Mucosa of descending colon (tissue), 3 donors: ENCODE measurements around the gene CAMKMT. TPM values are rescaled to one million over a fixed set of nuclear protein-coding genes. Genes with fewer than 3 reads are reported as not detected.

Experiments used
- ATAC-seq: fragments of 200-7000 bp; cut with Tn5 transposase; one replicate; pipeline ENCODE4 v1.9.1; 2020; ENCODE audit warnings: mild to moderate bottlenecking, moderate library complexity
- DNase-seq, 3 donors: peaks; one replicate each; pipeline ENCODE4 v3.0.0-alpha.2; 2020
- H3K36me3 ChIP-seq: fragments of 200-600 bp; one replicate; pipeline ENCODE4 v1.8.0; 2021; ENCODE audit warnings: low read depth, mild to moderate bottlenecking
- H3K4me1 ChIP-seq: fragments of 200-600 bp; one replicate; pipeline ENCODE4 v1.8.0; 2021; ENCODE audit warnings: low read depth, mild to moderate bottlenecking
- H3K4me3 ChIP-seq: fragments of 200-600 bp; one replicate; pipeline ENCODE4 v1.8.0; 2021; ENCODE audit warnings: mild to moderate bottlenecking
- H3K9me3 ChIP-seq: fragments of 200-600 bp; one replicate; pipeline ENCODE4 v1.8.0; 2021; ENCODE audit warnings: mild to moderate bottlenecking
- CTCF ChIP-seq: fragments of 200-600 bp; IDR thresholded peaks from one replicate; pipeline ENCODE4 v1.8.0; 2022; ENCODE audit warnings: antibody characterized with exemption, mild to moderate bottlenecking
- intact Hi-C, 2 donors: fragments of 100-400 bp; cut with DNase I in 1 of 2; cut with micrococcal nuclease in 1 of 2; formaldehyde crosslinking; loops; one replicate each; pipeline versions ENCODE4 v1.11.0 to v1.11.1; 2022; cut with DNase I, micrococcal nuclease
- total RNA-seq, 3 donors: library from RNA; stranded (reverse); fragmentation: NEBNext Ultra II Directional in 2 of 3; extraction: Animal tissue kit (Norgen Biotek cat#: 25700) in 2 of 3; gene quantifications; one replicate each; pipeline versions ENCODE4 v1.2.1 to v1.2.4, GENCODE V29; 2021 to 2023
- donor health status: DM: no; HTN: no; CAD: no; lungs with moderate emphysema.
- donor health status: DM: no; HTN: no; CAD: no.
- donor health status: DM: no; HTN: yes; CAD: no.

The CAMKMT gene
- total RNA-seq, 3 donors from 2014 or later: 13.2 to 16.0 (median 14.1) TPM

- intact Hi-C loops: no loop called here
- no peak for TF ChIP-seq CTCF
- H3K4me3 ChIP-seq: no peak overlapping the region
- no peaks in the 10 kb centered on the region for H3K36me3 ChIP-seq
- H3K9me3 ChIP-seq: no peaks in the 10 kb centered on the region
- H3K4me1 ChIP-seq: no peaks in the 10 kb centered on the region
- DNase-seq: no peak
- no peak for ATAC-seq
These were observed 319.3 kb downstream of the CAMKMT start for GRCh38 chr2:44680983-44681531.

GRCh38 chr2:44682459-44682858, 320.7 kb downstream of the CAMKMT start:
- Histone ChIP-seq H3K4me1 (no peaks in the 10 kb centered on the region), H3K4me3 (no peak overlapping the region), H3K9me3 (no peaks in the 10 kb centered on the region), H3K36me3 (no peaks in the 10 kb centered on the region)
- TF ChIP-seq CTCF: no peak
- ATAC-seq (no peak), DNase-seq (no peak)
- intact Hi-C loops: no loop called here

- intact Hi-C loops: no loop called here
- H3K36me3 ChIP-seq: no peaks in the 10 kb centered on the region
- H3K9me3 ChIP-seq: no peaks in the 10 kb centered on the region
These were observed 322.8 kb downstream of the CAMKMT start for GRCh38 chr2:44684559-44684958.

GRCh38 chr2:44686561-44686960, 324.8 kb downstream of the CAMKMT start:
- no peak for TF ChIP-seq CTCF
- Histone ChIP-seq H3K9me3 (no peaks in the 10 kb centered on the region), H3K4me1 (no peaks in the 10 kb centered on the region), H3K4me3 (no peak overlapping the region), H3K36me3 (no peaks in the 10 kb centered on the region)
- no peak for DNase-seq
- no peak for ATAC-seq
- intact Hi-C loops: no loop called here

More at GRCh38 chr2:44684559-44684958, 322.8 kb downstream of the CAMKMT start:
- ATAC-seq (no peak), DNase-seq (no peak)
- Histone ChIP-seq H3K4me1 (no peaks in the 10 kb centered on the region), H3K4me3 (no peak overlapping the region)
- TF ChIP-seq CTCF: no peak

GRCh38 chr2:44687686-44688455, 326.1 kb downstream of the CAMKMT start:
- no peaks in the 10 kb centered on the region for H3K9me3 ChIP-seq
- DNase-seq: no peak
- H3K4me1 ChIP-seq: no peaks in the 10 kb centered on the region
- ATAC-seq: no peak
- intact Hi-C loops: no loop called here
- no peak overlapping the region for H3K4me3 ChIP-seq
- no peak for TF ChIP-seq CTCF
- no peaks in the 10 kb centered on the region for H3K36me3 ChIP-seq
